GM12878 (cell line): ENCODE measurements around the gene TMEM201.
"Not testable (repeated sequence)": the region's sequence is repeated elsewhere in the genome, so short reads cannot be mapped to it uniquely, and the experiment has no call there.

Experiments used
- BCL11A ChIP-seq: IDR thresholded peaks from 2 replicates; pipeline ENCODE4 v1.6.1; 2011; ENCODE audit warnings: low read depth, low read length
- GABPA ChIP-seq: IDR thresholded peaks from 2 replicates; pipeline ENCODE4 v1.6.1; 2014; ENCODE audit warnings: antibody characterized with exemption, low read depth, mild to moderate bottlenecking, inconsistent platforms
- JUND ChIP-seq: IDR thresholded peaks from 2 replicates; pipeline ENCODE4 v1.6.1; 2012; ENCODE audit warnings: low read depth, mild to moderate bottlenecking, low read length, improper control_type of control experiment, moderate library complexity
- NR2C1 ChIP-seq: fragments of 450-650 bp; IDR thresholded peaks from 2 replicates; pipeline ENCODE4 v1.6.1; 2017; ENCODE audit warnings: antibody characterized with exemption, mild to moderate bottlenecking, moderate library complexity
- POLR2A ChIP-seq: IDR thresholded peaks from 2 replicates; pipeline ENCODE4 v1.6.1; 2011; ENCODE audit warnings: low read depth, mild to moderate bottlenecking, low read length
- RAD21 ChIP-seq: IDR thresholded peaks from 2 replicates; pipeline ENCODE4 v1.6.1; 2011; ENCODE audit warnings: mild to moderate bottlenecking, low read depth, low read length, moderate library complexity; ENCODE audit not compliant: insufficient read depth
- STAT3 ChIP-seq: IDR thresholded peaks from 2 replicates; pipeline ENCODE4 v1.6.1; 2011; ENCODE audit warnings: low read depth, low read length, improper control_type of control experiment
- TCF7 ChIP-seq: IDR thresholded peaks from 2 replicates; pipeline ENCODE4 v1.6.1; 2014; ENCODE audit warnings: antibody characterized with exemption, borderline replicate concordance
- ZNF217 ChIP-seq: fragments of 450-650 bp; IDR thresholded peaks from 2 replicates; pipeline ENCODE4 v1.6.1; 2017; ENCODE audit warnings: antibody characterized with exemption, mild to moderate bottlenecking
- TF ChIP-seq, protein P1 (sequence below), 3 experiments: IDR thresholded peaks in 2 of 3; conservative IDR thresholded peaks in 1 of 3; 2 replicates each; pipeline ENCODE4 v1.5.1; 2011; ENCODE audit warnings: low read depth in 3 of 3, low read length in 3 of 3, mild to moderate bottlenecking in 3 of 3, control low read depth in 2 of 3, moderate library complexity in 2 of 3, inconsistent platforms in 1 of 3, mixed read lengths in 1 of 3; ENCODE audit not compliant: control insufficient read depth in 2 of 3, insufficient read depth in 1 of 3; ENCODE audit errors: extremely low read depth in 1 of 3
- TF ChIP-seq, protein P2 (sequence below): fragments of 150-350 bp; IDR thresholded peaks from 2 replicates; pipeline ENCODE4 v1.6.1; 2016; ENCODE audit warnings: low read depth, low read length
- TF ChIP-seq, protein P3 (sequence below): IDR thresholded peaks from 2 replicates; pipeline ENCODE4 v1.6.1; 2012; ENCODE audit warnings: low read depth, low read length, improper control_type of control experiment

DNA sequence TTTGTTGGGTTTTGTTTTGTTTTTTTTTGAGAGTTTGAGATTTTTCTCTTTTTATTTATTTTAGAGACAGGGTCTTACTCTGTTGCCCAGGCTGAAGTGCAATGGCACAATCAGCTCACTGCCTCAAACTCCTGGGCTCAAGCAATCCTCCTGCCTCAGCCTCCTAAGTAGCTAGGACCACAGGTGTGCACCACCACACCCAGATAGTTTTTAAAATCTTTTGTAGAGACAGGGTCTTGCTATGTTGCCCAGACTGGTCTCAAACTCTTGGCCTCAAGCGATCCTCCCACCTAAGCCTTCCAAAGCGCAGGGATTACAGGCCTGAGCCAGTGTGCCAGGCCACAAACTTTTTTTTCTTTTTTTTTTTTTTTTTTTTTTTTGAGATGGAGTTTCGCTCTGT is 36.3 kb downstream of the TMEM201 start:
- not testable (repeated sequence) for TF ChIP-seq BCL11A, ZNF217, NR2C1, STAT3, POLR2A, TCF7, RAD21, JUND, GABPA
- TF ChIP-seq, protein P1, sequence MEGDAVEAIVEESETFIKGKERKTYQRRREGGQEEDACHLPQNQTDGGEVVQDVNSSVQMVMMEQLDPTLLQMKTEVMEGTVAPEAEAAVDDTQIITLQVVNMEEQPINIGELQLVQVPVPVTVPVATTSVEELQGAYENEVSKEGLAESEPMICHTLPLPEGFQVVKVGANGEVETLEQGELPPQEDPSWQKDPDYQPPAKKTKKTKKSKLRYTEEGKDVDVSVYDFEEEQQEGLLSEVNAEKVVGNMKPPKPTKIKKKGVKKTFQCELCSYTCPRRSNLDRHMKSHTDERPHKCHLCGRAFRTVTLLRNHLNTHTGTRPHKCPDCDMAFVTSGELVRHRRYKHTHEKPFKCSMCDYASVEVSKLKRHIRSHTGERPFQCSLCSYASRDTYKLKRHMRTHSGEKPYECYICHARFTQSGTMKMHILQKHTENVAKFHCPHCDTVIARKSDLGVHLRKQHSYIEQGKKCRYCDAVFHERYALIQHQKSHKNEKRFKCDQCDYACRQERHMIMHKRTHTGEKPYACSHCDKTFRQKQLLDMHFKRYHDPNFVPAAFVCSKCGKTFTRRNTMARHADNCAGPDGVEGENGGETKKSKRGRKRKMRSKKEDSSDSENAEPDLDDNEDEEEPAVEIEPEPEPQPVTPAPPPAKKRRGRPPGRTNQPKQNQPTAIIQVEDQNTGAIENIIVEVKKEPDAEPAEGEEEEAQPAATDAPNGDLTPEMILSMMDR (IDR thresholded peaks at IDR 0.05 in 2 of 3, conservative IDR thresholded peaks at IDR 0.05 in 1 of 3; ENCODE audit: control insufficient read depth in 2 of 3, extremely low read depth in 1 of 3, insufficient read depth in 1 of 3, low read depth in 3 of 3, low read length in 3 of 3), result not testable (repeated sequence)
- TF ChIP-seq, protein P2, sequence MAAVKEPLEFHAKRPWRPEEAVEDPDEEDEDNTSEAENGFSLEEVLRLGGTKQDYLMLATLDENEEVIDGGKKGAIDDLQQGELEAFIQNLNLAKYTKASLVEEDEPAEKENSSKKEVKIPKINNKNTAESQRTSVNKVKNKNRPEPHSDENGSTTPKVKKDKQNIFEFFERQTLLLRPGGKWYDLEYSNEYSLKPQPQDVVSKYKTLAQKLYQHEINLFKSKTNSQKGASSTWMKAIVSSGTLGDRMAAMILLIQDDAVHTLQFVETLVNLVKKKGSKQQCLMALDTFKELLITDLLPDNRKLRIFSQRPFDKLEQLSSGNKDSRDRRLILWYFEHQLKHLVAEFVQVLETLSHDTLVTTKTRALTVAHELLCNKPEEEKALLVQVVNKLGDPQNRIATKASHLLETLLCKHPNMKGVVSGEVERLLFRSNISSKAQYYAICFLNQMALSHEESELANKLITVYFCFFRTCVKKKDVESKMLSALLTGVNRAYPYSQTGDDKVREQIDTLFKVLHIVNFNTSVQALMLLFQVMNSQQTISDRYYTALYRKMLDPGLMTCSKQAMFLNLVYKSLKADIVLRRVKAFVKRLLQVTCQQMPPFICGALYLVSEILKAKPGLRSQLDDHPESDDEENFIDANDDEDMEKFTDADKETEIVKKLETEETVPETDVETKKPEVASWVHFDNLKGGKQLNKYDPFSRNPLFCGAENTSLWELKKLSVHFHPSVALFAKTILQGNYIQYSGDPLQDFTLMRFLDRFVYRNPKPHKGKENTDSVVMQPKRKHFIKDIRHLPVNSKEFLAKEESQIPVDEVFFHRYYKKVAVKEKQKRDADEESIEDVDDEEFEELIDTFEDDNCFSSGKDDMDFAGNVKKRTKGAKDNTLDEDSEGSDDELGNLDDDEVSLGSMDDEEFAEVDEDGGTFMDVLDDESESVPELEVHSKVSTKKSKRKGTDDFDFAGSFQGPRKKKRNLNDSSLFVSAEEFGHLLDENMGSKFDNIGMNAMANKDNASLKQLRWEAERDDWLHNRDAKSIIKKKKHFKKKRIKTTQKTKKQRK, result not testable (repeated sequence)
- TF ChIP-seq, protein P3, sequence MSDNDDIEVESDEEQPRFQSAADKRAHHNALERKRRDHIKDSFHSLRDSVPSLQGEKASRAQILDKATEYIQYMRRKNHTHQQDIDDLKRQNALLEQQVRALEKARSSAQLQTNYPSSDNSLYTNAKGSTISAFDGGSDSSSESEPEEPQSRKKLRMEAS, result not testable (repeated sequence)
